AG09309 (cell line): ENCODE data around the gene CEP135.

Source experiments
- DNase-seq: peaks from one replicate; pipeline ENCODE4 v3.0.0-alpha.2; 2010; ENCODE audit warnings: low read depth
- H3K4me3 ChIP-seq: 2 replicates; pipeline ENCODE4 v1.5.1; 2011; ENCODE audit warnings: mild to moderate bottlenecking, low read depth, low read length, moderate library complexity; ENCODE audit not compliant: control insufficient read depth
- TF ChIP-seq, protein P1 (sequence below): IDR thresholded peaks from 2 replicates; pipeline ENCODE4 v1.5.1; 2011; ENCODE audit warnings: mild to moderate bottlenecking, low read depth, low read length, inconsistent platforms; ENCODE audit not compliant: insufficient read depth, control insufficient read depth; ENCODE audit errors: missing control alignments

The CEP135 gene

DNA sequence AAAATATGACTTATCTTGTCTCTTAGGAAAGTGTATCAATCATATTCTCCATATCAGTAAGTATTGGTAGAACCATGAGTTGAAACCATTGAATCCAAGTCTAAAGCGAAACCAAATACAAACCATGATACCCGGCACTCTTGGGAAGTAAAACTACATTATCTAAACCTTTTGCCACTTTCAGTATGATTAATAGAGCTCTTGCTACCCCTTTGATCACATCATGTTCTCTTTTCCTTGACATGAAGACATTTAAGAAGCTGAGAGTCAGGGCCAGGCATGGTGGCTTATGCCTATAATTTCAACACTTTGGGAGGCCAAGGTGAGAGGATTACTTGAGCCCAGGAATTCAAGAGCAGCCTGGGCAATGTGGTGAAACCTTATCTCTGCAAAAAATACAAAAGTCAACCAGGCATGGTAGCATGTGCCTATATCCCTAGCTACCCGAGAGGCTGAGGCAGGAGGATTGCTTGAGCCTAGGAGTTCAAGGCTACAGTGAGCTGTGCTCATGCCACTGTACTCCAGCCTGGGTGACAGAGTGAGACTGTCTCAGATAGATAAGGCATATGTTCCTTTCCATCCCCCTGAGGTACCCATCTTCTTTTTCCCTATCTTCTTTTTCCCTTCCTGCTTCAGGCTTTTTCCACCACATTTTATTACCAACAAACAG, 45.4 kb downstream of the CEP135 start:
- H3K4me3 ChIP-seq: no peak overlapping the region
- TF ChIP-seq, protein P1, sequence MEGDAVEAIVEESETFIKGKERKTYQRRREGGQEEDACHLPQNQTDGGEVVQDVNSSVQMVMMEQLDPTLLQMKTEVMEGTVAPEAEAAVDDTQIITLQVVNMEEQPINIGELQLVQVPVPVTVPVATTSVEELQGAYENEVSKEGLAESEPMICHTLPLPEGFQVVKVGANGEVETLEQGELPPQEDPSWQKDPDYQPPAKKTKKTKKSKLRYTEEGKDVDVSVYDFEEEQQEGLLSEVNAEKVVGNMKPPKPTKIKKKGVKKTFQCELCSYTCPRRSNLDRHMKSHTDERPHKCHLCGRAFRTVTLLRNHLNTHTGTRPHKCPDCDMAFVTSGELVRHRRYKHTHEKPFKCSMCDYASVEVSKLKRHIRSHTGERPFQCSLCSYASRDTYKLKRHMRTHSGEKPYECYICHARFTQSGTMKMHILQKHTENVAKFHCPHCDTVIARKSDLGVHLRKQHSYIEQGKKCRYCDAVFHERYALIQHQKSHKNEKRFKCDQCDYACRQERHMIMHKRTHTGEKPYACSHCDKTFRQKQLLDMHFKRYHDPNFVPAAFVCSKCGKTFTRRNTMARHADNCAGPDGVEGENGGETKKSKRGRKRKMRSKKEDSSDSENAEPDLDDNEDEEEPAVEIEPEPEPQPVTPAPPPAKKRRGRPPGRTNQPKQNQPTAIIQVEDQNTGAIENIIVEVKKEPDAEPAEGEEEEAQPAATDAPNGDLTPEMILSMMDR: no peak
- DNase-seq: no peak

DNA sequence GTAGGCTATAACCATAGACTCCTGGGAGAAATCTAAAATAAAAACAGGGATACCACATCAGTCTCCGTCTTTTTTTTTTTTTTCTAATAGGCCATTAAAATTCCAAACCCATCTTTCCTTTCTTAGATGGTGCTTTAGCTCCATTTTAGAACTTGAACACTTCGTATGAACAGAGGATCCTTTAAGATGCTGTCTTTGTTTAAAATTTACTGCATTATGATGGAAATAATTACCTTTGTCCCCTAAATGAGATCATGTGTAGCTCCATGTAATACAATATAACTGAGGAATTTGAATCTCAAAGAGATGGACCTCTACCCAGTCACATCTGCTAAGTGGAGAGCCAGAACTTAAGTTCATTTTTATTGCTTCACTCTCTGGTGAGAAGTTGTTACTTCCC, 47.9 kb downstream of the CEP135 start:
- TF ChIP-seq, protein P1: no peak
- no peak for DNase-seq
- no peak overlapping the region for H3K4me3 ChIP-seq

DNA sequence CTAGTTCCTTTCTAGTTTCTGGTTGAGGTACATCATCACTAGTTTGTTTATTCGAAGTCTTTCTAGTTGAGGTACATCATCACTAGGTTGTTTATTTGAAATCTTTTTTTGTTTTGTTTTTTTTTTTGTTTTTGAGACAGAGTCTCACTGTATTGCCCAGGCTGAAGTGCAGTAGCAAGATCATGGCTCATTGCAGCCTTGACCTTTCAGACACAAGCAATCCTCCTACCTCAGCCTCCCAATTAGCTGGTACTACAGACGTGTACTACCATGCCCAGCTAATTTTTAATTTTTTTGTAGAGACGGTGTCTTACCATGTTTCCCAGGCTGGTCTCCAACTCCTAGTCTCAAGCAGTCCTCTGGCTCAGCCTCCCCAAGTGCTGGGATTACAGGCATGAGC, 54.9 kb downstream of the CEP135 start:
- no peak for DNase-seq
- H3K4me3 ChIP-seq: no peak overlapping the region
- TF ChIP-seq, protein P1: no peak

DNA sequence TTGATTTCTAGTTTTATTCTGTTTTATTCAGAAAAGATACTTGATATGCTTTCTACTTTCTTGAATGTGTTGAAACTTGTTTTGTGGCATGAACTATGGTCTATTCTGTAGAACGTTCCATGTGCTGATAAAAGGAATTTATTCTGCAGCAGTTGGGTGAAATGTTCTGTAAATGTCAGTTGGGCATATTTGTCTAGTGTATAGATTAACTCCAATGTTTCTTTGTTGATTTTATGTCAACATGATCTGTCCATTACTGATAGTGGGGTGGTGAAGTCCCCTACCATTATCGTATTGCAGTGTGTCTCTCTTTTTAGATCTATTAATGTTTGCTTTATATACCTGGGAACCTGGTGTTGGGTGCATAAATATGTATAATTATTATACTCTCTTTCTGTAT, 55.5 kb downstream of the CEP135 start:
- TF ChIP-seq, protein P1: no peak
- no peak for DNase-seq
- no peak overlapping the region for H3K4me3 ChIP-seq

DNA sequence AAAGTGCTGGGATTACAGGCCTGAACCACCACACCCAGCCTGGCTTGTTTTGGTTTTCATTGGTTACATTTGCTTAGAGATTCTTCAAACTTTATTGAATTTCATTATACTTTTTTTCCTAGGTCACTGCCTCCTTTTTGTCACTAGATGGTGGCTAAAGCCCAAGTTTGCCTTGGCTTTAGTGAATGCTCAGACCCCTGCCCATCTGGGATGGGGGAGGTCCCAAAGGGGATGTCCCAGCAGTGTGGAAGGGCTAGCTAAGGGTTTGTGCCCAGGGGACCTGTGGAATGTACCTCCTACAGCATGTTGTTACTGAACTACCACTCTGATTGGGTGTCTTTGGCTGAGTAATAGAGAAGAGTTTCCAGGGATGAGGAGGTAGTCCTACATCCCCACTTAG, 58.4 kb downstream of the CEP135 start:
- H3K4me3 ChIP-seq: no peak overlapping the region
- TF ChIP-seq, protein P1: no peak
- DNase-seq: no peak

DNA sequence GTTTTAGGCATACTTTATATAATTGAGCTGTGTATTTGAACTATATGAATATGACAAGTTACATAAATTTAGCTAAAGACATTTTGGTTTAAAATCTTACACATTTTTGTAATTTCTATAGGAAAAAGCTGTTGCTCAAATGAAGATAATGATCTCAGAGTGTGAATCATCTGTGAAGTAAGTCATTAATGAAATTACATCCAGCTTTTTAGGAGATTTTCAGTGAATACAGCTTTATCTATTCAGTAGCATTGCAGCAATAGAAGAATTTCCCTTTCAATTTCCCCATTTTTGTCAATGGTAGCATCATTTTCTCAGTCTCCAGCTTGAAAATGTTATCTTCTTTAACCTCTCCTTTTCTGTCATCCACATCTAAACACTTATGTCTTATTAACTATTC, 59.5 kb downstream of the CEP135 start:
- DNase-seq: no peak
- no peak overlapping the region for H3K4me3 ChIP-seq
- TF ChIP-seq, protein P1: no peak

DNA sequence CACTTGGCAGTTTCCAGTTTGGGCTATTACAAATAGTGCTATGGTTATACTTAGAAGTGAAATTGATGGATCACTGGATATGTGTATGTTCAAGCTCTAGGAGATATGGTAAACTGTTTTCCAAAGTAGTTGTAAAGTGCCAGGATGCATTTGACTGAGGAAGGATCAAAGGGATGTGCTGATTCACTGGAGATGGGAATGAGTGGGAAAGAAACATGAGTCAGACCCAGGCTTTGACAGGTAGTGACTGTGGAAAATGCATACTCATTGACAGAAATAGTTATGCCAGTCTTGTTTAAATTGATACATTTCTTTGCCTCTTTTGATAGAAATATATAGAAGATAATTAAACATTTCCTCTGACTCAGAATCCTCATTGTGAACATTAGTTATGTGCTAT, 77.9 kb downstream of the CEP135 start:
- DNase-seq: no peak
- no peak overlapping the region for H3K4me3 ChIP-seq
- TF ChIP-seq, protein P1: no peak
